HL-60 (cell line): ENCODE data around the gene ZSCAN20.

Experiments used
- CTCF ChIP-seq: IDR thresholded peaks from one replicate; pipeline ENCODE4 v1.5.1; 2011; ENCODE audit warnings: low read length, control low read depth, inconsistent platforms; ENCODE audit not compliant: insufficient read depth
- POLR2AphosphoS5 ChIP-seq: IDR thresholded peaks from 2 replicates; pipeline ENCODE4 v1.6.1; 2012; ENCODE audit warnings: low read depth

- TF ChIP-seq CTCF, result no peak
- no peak for TF ChIP-seq POLR2AphosphoS5
These were observed 65.4 kb downstream of the ZSCAN20 start for GRCh38 chr1:33537885-33538284.
